ENCODE measurements around the gene LDLRAD1.
"Not testable (repeated sequence)": the region's sequence is repeated elsewhere in the genome, so short reads cannot be mapped to it uniquely, and the experiment has no call there.

Gene LDLRAD1

GRCh38 chr1:54016343-54017282 is 1.4 kb downstream of the LDLRAD1 start:
- peak; percentile 94 for DNase-seq

GRCh38 chr1:54014009-54014629 is 3.9 kb downstream of the LDLRAD1 start:
- DNase-seq, result no peak

- no peak for DNase-seq
These were observed 4.5 kb downstream of the LDLRAD1 start for GRCh38 chr1:54013393-54014008.

GRCh38 chr1:54012863-54013262 is 5.1 kb downstream of the LDLRAD1 start:
- DNase-seq, result no peak

GRCh38 chr1:54012008-54012325 is 6.0 kb downstream of the LDLRAD1 start:
- no peak for DNase-seq

GRCh38 chr1:54011316-54012007 is 6.5 kb downstream of the LDLRAD1 start:
- no peak for DNase-seq

GRCh38 chr1:54010415-54011117 is 7.4 kb downstream of the LDLRAD1 start:
- no peak for DNase-seq

- DNase-seq, result no peak
These were observed 8.6 kb downstream of the LDLRAD1 start for GRCh38 chr1:54009406-54009805.

GRCh38 chr1:54008876-54009275 is 9.1 kb downstream of the LDLRAD1 start:
- DNase-seq, result no peak

- DNase-seq, result no peak
These were observed 10.4 kb downstream of the LDLRAD1 start for GRCh38 chr1:54007613-54008012.

GRCh38 chr1:54006508-54006907 is 11.5 kb downstream of the LDLRAD1 start:
- no peak for DNase-seq

GRCh38 chr1:54004481-54005049 is 13.4 kb downstream of the LDLRAD1 start:
- DNase-seq, result no peak

GRCh38 chr1:54003750-54004480 is 14.1 kb downstream of the LDLRAD1 start:
- not testable (repeated sequence) for DNase-seq

- peak; percentile 20 for DNase-seq
These were observed 14.7 kb downstream of the LDLRAD1 start for GRCh38 chr1:54003249-54003646.

GRCh38 chr1:54002544-54003248 is 15.3 kb downstream of the LDLRAD1 start:
- DNase-seq, result no peak

GRCh38 chr1:54001591-54001990 is 16.4 kb downstream of the LDLRAD1 start:
- DNase-seq, result peak; percentile 51

- DNase-seq, result no peak
These were observed 18.1 kb downstream of the LDLRAD1 start for GRCh38 chr1:53999920-54000319.

GRCh38 chr1:53998223-53998622 is 19.8 kb downstream of the LDLRAD1 start:
- DNase-seq, result no peak

- DNase-seq, result no peak
These were observed 22.3 kb downstream of the LDLRAD1 start for GRCh38 chr1:53995683-53996082.

GRCh38 chr1:53994516-53994915 is 23.5 kb downstream of the LDLRAD1 start:
- DNase-seq, result not testable (repeated sequence)
